Fibroblast of skin of abdomen (primary cell): Measurements from ENCODE around the gene MAP2.

Experiments
- DNase-seq: peaks from one replicate; pipeline ENCODE4 v3.0.0-alpha.2; 2013

MAP2 gene

DNA sequence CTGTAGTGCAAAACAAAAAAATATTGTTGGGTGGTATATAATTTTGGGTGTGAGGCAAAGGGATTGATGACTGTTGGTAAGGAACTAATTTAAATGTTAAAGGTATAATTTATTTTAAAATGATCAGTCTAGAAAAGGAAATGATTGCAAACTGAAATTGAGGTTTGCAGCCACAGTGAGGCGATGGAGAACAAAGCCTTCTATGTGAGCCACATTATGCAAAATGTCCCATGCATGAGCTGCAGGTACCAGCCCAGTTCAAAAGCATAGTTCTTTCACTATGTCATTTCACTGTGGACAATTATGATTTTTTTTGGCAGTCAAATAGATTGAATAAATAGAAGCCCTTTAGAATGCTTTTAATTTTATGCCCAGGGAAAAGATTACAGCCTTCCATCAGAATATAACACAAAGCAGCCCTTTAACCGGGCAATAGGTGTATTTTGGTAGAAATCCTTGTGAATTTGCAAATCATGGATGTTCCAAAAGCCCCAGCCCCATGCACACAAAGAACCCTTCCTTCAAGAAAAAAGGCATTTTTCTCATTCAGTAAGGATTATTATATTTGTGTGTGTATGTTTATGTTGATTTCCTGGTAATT is 1.7 kb downstream of the MAP2 start:
- DNase-seq: peak; percentile 34

DNA sequence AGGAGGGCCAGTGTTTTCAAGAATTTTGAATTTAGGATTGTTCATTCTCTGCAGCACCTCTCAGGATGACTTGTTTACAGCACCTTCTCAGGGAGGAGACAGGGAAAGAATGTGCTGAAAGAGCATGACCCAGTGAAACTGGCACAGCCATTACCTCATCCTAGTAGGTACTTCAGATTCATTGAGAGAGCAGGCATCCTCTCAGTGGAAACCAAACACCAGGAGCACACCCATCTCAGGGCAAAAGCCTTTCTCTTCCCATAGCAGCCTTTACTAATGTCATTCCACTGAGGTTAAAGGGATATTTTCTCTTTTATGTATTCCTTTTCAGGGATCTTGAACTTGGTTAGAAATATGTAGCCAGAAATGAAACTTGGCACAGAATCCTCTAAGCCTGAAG is 2.6 kb downstream of the MAP2 start:
- no peak for DNase-seq

DNA sequence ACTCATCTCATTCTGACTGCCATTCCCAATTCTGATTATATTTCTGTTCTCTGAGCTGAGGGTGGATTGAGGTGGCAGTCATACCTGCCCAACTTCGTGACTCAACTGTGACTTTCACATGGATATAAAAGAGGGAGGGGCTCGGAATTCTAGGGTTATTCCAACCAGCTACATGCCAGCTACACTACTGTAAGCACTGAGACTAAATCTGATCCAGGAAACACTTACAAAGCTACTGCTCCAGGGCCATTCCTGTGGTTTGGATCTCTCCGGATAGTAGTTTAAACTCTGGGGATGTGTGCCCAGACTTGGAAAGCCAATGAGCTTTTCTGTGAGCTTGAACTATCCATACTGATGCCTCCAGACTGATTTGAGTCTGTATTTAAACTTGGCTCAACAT is 7.9 kb downstream of the MAP2 start:
- DNase-seq: peak; percentile 50

DNA sequence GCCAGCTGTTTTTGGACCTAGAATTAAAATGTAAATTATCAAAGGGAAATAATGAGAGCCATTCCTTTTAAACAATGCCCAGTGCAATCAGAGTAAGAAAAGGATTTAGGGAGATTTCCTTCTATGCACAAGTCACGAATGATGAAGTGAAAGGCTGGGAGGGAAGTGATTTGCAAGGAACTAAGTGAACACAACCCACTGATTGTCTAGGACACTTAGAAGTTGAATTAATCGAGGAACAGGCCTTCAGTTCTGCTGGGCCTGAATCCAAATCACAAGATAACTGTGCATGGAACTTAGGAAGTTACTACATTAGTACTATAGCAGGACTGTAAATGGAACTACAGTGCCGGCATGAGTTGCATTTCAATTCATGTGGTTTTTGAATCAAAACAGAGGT is 17.7 kb downstream of the MAP2 start:
- no peak for DNase-seq

DNA sequence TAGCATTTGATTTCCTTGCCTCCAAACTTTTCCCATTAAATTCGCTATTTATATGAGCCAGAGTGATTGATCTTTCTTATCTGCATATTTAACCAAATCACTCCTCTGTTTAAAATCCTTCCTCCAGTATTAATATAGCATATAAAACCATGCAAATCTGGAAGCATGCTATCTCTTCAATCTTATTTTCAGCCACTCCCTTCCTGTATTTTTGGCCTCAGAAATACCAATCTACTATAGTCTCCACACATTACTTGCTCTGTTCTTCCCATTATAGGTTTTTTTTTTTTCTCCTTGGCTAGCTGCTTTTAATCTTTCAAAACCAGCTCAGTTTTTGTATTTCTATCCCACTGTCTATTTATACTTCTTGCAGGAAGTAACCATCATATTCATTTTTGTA is 19.1 kb downstream of the MAP2 start:
- no peak for DNase-seq

DNA sequence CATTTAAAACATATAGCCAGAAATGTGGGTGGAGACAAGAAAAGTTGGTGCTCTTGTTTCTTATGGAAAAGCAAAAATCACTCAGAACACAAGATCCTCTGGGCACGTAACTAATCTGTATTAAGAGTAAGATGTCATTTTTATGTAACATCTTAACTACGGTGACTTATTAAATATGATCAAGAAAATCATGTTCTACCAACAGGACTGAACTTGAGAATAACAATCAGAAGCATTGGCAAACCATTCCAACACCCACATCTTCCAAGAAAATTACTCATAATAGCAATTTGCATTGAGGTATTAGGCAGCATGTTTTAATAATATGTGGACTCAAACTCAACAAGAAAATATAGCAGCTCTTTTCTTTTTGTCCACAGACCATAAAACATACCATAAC is 21.6 kb downstream of the MAP2 start:
- DNase-seq: no peak

DNA sequence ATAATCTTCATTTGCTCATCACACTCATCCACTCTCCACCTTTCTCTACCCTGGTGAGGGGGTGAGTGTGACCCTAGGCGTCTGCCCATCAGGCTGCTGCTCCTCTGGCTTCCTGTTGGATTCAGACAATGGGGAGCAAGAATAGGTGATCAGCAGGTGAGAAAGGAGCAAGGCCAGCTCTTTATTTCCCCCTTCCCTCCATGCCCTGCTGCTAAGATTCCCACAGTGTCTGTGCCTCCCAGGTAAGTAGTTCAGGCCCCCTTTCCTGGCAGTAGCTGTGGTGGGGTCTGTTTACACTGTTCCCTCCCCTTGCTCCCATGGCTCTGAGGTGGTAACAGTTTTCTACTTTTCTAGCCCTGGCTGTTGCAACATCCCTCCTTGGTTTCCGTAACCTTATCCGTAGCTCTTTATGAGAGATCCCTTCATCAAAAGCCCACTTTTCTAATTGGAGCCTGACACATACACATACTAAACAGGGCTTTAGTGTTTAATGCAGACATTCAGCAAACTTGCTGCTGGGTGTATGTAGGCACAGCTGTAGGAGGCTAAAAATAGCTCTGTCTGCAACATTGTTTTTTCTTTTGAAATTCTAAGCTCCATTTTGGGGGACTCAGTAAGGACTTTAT is 27.5 kb downstream of the MAP2 start:
- no peak for DNase-seq

DNA sequence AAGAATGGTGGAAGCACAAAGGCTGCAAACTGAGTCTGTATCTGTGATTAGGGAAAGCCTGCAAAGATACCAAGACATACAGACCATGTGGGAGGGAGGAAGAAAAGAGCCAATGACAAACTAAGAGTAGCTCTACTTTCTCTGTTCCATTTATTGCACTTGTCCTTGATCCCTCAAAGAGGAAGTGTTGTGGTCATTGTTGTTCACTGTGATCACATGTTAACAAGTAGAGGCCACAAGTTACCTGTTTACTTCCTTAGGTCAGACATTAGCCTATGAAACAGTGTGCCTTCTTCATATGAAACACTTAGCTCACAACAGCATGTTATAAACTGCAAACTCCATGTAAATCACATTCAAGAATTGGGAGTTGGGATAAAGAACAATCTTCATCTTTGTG is 32.6 kb downstream of the MAP2 start:
- DNase-seq: no peak

DNA sequence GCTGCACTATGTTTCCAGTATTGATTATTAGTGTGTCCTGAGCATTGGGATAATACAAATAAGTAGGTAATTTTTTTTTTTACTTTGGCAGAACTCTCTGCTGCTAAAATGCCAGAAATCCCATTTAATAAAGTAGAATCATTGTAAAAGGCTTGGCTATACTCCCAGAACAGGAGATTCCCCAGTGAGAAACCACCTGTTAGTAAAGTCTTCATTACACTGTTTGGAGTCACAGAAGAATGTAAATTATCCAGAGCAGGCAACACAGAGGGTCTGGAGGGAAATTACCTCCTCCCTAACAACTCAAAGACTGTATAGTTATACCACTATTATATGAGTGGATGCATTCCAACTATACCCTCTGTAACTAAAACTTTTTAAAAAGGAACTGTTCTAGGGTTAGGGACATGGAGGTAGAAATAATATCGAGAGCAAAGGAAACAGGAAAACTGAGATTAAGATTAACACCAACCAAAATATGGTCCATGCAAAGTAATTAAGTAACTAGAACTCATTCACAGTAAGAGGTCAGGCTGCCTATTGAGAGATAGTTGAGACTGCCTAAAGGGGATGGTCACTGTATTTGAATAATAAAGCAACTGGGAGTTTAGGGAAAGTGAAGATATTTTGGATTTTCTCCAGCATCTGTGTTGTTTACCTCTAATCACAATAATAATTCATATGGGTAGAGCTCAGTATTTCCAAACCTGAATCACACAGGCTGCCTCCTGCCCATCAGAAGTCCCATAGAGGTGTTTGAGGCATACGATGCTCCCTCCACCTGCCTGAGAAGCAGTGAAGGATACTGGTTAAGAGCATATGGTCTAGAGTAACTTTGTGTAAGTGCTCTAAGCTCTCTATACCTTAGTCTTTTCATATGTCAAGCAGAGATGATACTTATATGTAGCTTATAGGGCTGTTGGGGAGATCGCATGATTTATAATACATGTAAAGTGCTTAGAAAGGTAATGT is 34.4 kb downstream of the MAP2 start:
- DNase-seq: no peak

DNA sequence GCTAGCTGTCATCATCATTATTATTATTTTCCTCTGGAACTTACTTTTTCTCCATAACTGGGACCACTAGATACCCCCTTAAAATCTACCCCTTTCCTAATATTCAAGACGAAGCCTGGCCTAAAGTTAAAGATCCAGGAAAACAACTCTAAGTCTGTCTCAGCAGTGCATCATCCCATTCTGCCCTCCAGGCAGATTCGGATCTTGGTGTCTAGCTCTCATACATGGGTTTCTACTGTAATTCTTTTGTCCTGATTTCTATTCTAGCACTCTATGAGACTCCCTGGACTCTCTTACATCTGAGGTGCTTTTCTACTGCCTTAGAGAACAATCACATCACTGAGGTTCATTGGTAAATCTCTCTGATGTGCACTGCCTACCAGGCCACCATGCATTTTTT is 35.5 kb downstream of the MAP2 start:
- no peak for DNase-seq

DNA sequence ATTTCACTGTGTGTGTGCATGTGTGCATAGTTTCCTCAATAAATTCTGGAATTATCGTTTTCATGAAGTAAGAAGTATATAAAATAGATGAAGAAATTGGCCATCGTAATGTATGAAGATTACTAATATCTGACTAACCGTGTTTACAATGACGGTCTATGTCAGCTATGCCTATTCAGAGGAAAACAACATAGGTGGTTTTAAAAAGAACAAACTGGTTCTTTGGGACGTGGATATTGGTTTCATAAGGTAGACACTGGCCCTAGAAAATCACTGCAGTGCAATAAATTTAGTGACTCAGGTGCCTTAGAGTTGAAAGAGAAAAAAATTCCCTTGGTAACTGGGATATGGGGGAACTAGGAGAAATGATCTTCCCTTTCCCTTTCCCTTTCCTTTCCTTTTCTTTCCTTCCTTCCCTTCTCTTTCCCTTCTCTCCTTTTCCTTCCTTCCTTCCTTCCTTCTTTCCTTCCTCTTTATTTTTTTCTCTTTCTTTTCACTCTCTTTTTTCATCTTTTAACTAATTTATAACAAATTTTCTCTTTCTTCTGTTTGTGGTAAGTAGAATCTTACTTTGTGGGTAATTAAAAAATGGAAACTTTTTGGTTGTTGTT is 36.4 kb downstream of the MAP2 start:
- DNase-seq: no peak

DNA sequence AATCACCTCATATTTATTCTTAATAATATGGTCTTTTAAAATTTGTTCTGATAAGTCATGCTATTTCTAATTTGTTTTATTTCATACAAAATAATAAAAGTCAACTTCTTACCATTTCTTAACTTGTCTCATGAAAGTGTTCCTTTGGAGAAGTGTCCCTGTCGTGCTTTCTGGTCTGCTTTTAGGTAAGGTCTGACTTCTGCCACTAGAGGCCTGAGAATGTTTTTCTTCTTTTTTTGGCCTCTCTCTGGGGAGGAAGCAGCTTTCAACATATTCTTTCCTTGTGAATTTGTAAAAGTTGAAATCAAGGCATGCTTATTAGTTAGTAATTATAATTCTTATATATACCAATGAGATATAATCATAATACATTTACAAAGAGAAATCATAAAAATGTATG is 39.4 kb downstream of the MAP2 start:
- no peak for DNase-seq

DNA sequence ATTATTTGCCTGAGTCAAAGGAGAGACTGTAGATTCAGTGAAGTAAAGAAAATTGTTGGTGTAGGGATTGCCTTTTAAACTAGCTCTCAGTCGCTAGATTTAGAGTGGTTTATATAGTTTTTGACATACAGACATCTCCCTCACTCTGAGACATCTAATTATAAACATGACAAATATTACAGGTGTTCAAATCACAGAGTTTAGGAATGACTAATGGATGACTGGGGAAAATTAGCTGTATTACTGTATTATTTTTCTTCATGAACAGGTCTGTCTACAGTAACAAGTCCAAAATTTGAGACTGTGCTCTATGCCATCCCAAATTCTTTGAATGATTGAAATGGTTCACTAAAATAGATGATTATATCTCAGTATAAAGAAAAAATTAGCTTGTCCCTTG is 40.0 kb downstream of the MAP2 start:
- DNase-seq: no peak

DNA sequence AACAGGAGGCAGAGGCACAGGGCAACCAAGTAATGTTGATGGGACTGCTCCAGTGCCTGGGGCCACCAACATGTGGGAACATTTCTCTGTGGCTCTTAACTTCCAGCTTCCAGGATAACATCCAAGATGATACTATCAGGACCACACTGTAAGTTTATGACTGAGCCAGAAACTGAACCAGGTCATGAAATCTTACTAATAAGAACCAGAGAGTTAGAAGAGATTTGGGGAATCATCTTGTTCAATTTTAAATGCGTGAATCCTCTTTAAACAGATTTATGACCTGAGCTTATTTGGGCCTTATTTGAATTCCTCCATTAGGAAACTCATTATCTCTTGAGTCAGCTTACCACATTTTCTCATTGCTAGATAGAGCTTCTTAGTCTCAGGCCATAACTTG is 45.0 kb downstream of the MAP2 start:
- DNase-seq: peak; percentile 23

DNA sequence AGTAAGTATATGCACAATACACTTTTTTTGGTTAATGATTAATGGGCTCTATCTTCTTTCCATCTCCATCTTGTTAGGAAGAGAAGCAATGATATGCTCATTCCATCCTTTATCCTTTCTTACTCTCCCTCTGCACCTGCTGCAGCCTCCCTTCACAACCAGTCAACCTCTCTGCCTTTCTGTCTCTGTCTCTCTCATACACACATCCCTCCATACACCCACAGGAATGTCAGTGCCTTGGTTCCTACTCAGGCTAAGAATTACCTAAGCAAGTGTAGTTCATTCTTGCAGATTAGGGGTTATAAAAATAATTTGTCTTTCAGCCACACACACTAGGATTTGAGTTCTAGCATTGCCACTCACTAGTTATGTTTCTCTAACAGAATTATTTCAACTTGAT is 45.6 kb downstream of the MAP2 start:
- no peak for DNase-seq

DNA sequence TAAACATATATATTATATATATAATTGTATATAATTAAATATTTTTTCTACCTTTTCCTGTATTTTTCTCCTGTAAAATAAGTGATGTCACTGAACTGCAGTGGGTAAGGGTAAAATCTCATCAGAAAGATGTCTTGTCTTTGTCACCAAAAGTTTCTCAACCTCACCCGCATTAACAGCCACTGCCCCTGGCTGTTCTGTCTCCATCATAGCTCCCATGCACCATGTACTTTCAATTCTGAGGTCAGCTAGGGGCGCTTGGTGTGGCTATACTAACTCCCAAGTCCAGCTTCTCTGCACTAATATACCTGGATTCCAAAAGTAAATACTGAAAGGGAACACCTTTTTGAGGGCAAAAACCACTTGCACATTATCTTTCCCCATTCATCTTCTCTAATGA is 46.6 kb downstream of the MAP2 start:
- DNase-seq: no peak

DNA sequence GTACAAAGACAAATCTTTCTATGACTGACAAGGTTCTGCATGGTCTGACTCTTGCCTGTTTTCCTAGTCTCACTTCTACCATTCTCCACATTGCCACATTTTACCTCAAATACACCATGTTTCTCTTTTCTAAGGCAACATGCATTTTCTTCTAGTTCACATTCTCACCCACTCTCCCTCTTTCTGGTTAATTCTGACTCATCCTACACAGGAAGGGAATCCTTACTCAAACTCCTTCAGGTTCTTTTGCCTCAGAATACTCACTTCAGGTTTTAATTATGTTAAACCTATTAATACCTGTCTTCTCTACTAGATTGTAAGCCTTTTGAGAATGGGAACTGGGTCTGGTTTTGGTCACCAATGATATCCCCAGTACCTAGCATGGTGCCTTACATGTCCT is 47.2 kb downstream of the MAP2 start:
- DNase-seq: peak; percentile 35

DNA sequence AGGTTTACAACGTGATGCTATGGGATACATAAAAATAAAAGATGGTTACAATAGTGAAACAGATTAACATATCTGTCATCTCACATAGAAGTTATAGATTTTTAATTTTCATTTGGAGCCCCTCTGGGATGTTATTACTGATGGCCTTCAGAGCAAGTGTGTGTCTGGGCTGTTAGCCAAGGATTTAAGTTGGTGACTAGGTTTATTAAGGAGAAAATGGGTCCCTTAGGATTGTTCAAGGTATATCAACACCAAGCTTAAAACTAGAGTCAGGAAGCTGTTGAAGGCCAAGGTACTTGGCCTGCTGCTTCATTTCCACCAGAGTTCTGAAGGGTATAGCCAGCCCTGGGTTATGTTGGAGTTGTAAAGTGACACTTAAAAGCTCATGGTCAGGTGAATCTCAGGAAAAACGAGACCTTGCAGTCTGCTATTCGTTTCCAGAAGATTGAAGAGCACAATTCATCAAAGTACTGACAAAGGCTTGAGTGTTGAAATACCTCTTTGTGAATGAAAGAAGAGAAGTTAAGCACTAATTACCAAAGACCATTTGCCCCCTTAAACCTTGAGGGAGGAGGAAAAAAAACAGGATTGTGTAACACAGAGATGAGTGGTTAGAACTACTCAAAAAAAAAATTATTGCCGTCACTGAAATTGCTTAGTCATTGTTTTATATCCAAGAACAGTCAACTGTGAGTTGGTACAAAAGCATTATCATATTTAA is 48.4 kb downstream of the MAP2 start:
- DNase-seq: peak; percentile 69

DNA sequence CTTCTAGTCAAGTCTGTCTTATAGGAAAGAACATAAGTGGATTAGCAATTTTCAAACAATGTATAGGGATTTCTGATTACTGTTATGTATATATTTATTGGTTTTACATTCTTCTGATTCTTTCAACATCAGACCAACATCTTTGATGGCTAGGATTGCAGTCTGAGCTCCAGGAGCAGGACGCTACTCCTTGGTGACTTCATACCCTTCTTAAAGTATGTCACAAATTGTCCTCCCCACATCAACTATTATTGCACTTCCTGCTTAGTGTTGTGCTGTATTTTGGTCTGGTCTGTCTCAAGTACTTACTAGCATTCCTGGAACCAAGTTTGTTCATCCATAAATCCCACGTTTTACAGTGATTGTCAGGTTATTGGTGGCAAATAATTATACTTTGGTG is 49.0 kb downstream of the MAP2 start:
- DNase-seq: peak; percentile 58

DNA sequence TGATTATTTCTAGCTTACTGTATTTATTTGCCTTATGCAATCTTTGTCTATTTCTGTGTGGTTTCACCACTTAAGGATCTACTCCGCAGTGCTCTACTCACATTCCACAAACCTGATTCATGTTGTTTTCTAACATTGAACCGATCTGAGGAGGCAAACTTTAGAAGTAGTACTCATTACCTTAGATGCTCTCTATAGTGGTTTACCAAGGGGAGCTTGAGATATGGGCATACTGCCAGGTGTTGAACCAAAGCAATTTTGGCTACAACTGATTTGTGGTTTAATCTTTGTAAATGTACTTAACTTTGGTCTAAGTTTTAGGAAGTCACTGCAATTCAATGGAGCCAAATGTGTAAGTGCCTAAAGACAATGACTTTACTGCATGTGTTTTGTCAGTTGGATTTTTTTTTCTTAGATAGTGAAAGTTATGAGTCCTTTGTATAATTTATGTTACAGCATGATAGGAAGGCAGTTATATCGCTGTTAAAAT is 50.1 kb downstream of the MAP2 start:
- peak; percentile 96 for DNase-seq

DNA sequence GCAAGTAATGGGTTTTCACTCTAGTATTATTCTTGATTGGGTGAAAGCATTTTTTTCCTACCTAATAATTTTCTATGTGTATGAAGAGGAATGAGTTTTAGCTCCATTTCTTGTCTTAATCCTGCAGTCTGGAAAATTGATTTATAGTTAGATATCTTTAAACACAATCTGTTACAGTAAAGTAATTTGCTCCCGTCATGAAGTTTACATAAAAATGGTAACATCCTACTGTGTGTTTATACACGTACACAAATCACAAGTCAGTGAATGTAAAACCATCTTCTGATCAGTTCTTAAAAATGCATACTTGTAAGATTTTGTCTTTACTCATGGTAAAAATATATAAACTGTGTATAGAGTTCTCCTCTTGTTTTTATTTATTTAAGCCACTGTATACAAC is 51.1 kb downstream of the MAP2 start:
- no peak for DNase-seq
